ENCODE data around the gene ZNF565. TPM values are rescaled to one million over a fixed set of nuclear protein-coding genes. Genes with fewer than 3 reads are reported as not detected.

The ZNF565 gene
- total RNA-seq, 1 donor from 2014 or later = 6.2 TPM

DNA sequence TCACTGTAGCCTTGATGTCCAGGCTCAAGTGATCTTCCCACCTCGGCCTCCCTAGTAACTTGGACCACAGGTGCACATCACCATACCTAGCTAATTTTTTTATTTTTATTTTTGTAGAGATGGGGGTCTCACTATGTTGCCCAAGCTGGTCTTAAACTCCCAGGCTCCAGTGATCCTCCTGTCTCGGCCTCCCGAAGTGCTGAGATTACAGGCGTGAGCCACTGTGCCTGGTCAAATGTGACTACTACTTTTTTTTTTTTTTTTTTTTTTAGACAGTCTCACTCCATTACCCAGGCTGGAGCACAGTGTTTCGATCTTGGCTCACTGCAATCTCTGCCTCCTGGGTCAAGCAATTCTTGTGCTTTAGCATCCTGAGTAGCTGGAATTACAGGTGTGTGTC is 41.6 kb downstream of the ZNF565 start:
- Histone ChIP-seq H3K27me3 (no peaks in the 10 kb centered on the region), H3F3A (ENCODE audit: low read depth) (peaks cover 13% of the 10 kb centered on the region), H3K79me2 (ENCODE audit: low read depth) (no peaks in the 10 kb centered on the region), H3K4me1 (peaks cover 2% of the 10 kb centered on the region), H3K9ac (no peak overlapping the region), H3K36me3 (no peaks in the 10 kb centered on the region), H4K20me1 (ENCODE audit: low read depth) (no peaks in the 10 kb centered on the region), H3K9me3 (ENCODE audit: low read depth) (no peaks in the 10 kb centered on the region), H2AFZ (replicated peaks) (no peak overlapping the region), H3K27ac (no peak overlapping the region), H3K4me2 (no peak overlapping the region), H3K4me3 (no peak overlapping the region)
- no peak for DNase-seq (ENCODE audit: low spot score)
- Mint-ChIP-seq H3K4me3 (no peak overlapping the region), H3K36me3 (no peaks in the 10 kb centered on the region), H3K9me3 (no peaks in the 10 kb centered on the region), H3K27me3 (ENCODE audit: insufficient read depth, low read depth) (peaks cover 3% of the 10 kb centered on the region), H3K4me1 (peaks cover 6% of the 10 kb centered on the region), H3K27ac (no peak overlapping the region)
- no peak for TF ChIP-seq EZH2 (IDR thresholded peaks at IDR 0.05)

DNA sequence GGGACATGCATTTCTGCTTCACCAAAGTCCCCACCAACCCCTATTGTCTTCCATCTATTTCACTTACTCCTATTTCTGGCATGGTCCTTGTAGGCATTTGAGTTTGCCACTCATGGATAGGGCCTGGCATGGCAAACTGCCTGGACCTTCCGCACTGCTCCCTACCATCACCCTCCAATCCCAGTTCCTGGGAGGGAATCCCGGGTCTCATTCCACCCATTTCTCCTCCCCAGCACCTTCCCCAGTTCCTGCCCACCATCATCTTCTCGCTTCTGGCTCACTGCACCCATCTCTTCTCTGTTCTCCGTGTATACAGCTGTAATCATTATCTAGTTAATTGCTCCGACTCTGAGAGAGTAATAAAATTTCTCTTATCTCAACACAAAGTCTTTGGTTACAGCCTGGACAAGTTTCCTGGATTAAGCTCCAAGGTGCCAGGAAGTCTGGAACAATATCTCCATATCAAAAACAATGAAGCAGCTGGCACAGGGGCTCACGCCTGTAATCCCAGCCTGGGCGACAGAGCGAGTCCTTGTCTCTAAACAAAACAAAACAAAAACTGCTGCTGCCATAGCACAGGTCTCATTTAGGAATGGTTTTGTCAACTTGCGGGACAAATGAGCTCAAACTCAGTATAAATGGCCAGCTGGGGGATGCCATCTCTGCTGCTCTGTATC is 45.2 kb downstream of the ZNF565 start:
- peaks cover 2% of the 10 kb centered on the region for H3K4me1 ChIP-seq
- H3K36me3 Mint-ChIP-seq = peaks cover 1% of the 10 kb centered on the region
- H3K4me2 ChIP-seq = no peak overlapping the region

DNA sequence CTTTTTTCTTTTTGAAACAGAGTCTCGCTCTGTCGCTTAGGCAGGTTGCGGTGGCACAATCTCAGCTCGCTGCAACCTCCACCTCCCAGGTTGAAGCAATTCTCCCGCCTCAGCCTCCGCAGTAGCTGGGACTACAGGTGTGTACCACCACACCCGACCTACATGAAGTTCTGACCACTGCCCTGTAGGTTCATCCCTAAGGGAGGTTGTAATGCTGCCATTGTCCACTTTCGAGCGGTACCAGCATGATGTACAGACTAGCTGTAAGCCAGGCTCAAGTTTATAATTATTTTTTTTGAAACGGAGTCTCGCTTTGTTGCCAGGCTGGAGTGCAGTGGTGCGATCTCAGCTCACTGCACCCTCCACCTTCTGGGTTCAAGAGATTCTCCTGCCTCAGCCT is 50.7 kb downstream of the ZNF565 start:
- Mint-ChIP-seq H3K27me3 (ENCODE audit: insufficient read depth, low read depth) (no peaks in the 10 kb centered on the region), H3K4me1 (peaks cover 10% of the 10 kb centered on the region), H3K4me3 (no peak overlapping the region), H3K9me3 (no peaks in the 10 kb centered on the region), H3K36me3 (peaks cover 7% of the 10 kb centered on the region), H3K27ac (no peak overlapping the region)
- no peak overlapping the region for H3K4me3 ChIP-seq
- no peak overlapping the region for H3K9ac ChIP-seq
- no peaks in the 10 kb centered on the region for H3K36me3 ChIP-seq
- H3K27ac ChIP-seq = no peak overlapping the region
- TF ChIP-seq EZH2phosphoT487 (IDR thresholded peaks at IDR 0.05) (no peak), EZH2 (IDR thresholded peaks at IDR 0.05) (no peak)
- TF ChIP-seq, protein P1, sequence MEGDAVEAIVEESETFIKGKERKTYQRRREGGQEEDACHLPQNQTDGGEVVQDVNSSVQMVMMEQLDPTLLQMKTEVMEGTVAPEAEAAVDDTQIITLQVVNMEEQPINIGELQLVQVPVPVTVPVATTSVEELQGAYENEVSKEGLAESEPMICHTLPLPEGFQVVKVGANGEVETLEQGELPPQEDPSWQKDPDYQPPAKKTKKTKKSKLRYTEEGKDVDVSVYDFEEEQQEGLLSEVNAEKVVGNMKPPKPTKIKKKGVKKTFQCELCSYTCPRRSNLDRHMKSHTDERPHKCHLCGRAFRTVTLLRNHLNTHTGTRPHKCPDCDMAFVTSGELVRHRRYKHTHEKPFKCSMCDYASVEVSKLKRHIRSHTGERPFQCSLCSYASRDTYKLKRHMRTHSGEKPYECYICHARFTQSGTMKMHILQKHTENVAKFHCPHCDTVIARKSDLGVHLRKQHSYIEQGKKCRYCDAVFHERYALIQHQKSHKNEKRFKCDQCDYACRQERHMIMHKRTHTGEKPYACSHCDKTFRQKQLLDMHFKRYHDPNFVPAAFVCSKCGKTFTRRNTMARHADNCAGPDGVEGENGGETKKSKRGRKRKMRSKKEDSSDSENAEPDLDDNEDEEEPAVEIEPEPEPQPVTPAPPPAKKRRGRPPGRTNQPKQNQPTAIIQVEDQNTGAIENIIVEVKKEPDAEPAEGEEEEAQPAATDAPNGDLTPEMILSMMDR (IDR thresholded peaks at IDR 0.05) = no peak
- no peaks in the 10 kb centered on the region for H3K27me3 ChIP-seq
- H3F3A ChIP-seq (ENCODE audit: low read depth) = peaks cover 6% of the 10 kb centered on the region
- peaks cover 14% of the 10 kb centered on the region for H3K4me1 ChIP-seq
- H4K20me1 ChIP-seq (ENCODE audit: low read depth) = no peaks in the 10 kb centered on the region
- H3K79me2 ChIP-seq (ENCODE audit: low read depth) = no peaks in the 10 kb centered on the region
- DNase-seq (ENCODE audit: low spot score) = no peak
- H2AFZ ChIP-seq (replicated peaks) = no peak overlapping the region
- no peak overlapping the region for H3K4me2 ChIP-seq
- H3K9me3 ChIP-seq (ENCODE audit: low read depth) = no peaks in the 10 kb centered on the region

More for the DNA sequence above, 45.2 kb downstream of the ZNF565 start:
- DNase-seq (ENCODE audit: low spot score) = no peak
- Histone ChIP-seq H2AFZ (replicated peaks) (no peak overlapping the region), H3K4me3 (no peak overlapping the region), H3K27ac (peak overlapping the region; percentile 37), H3K27me3 (no peaks in the 10 kb centered on the region), H3K79me2 (ENCODE audit: low read depth) (no peaks in the 10 kb centered on the region), H3K36me3 (no peaks in the 10 kb centered on the region), H3K9me3 (ENCODE audit: low read depth) (no peaks in the 10 kb centered on the region), H3K9ac (no peak overlapping the region), H4K20me1 (ENCODE audit: low read depth) (no peaks in the 10 kb centered on the region), H3F3A (ENCODE audit: low read depth) (peaks cover 13% of the 10 kb centered on the region)
- Mint-ChIP-seq H3K4me3 (no peak overlapping the region), H3K4me1 (peaks cover 6% of the 10 kb centered on the region), H3K27ac (no peak overlapping the region), H3K27me3 (ENCODE audit: insufficient read depth, low read depth) (peaks cover 3% of the 10 kb centered on the region), H3K9me3 (no peaks in the 10 kb centered on the region)
- TF ChIP-seq, protein P1 (IDR thresholded peaks at IDR 0.05) = no peak
- TF ChIP-seq EZH2 (IDR thresholded peaks at IDR 0.05) = no peak
- no peak for TF ChIP-seq EZH2phosphoT487 (IDR thresholded peaks at IDR 0.05)

DNA sequence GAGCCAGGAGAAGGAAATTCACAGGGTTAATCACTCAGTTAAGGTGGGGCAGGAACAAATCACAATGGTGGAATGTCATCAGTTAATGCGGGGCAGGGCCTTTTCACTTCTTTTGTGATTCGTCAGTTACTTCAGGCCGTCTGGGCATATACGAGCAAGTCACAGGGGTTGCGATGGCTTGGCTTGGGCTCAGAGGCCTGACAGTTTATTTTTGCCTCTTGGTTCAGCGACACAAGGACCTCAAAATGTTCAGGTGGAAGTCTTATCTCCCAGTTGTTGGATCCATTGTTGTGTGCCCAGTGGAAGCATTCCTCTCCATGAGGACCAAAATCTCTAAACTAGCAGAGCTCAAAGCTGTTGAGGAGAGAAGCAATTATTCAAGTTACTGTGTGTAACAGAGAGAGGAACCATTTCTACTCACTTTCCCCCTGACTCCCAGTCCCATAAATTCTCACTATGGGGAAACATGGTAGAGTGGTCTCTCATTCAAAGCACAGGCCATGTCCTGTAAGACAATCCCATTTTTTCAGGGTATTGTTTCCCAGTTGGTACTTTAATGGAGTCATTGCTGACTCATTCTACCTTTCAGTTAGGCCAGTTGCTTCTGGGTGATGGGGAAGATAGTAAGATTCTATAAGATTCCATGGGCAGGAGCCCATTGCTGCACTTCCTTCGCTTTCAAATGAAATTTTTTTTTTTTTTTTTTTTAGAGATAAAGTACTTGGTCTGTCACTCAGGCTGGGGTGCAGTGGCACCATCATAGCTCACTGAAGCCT is 53.5 kb downstream of the ZNF565 start:
- peaks cover 6% of the 10 kb centered on the region for H3F3A ChIP-seq (ENCODE audit: low read depth)
- H4K20me1 ChIP-seq (ENCODE audit: low read depth) = no peaks in the 10 kb centered on the region
- H3K36me3 ChIP-seq = no peaks in the 10 kb centered on the region
- no peaks in the 10 kb centered on the region for H3K27me3 ChIP-seq
- no peaks in the 10 kb centered on the region for H3K79me2 ChIP-seq (ENCODE audit: low read depth)
- no peak overlapping the region for H2AFZ ChIP-seq (replicated peaks)
- no peak overlapping the region for H3K9ac ChIP-seq
- Mint-ChIP-seq H3K4me3 (peak overlapping the region; percentile 27), H3K36me3 (peaks cover 6% of the 10 kb centered on the region), H3K27ac (no peak overlapping the region), H3K27me3 (ENCODE audit: insufficient read depth, low read depth) (no peaks in the 10 kb centered on the region), H3K4me1 (peaks cover 13% of the 10 kb centered on the region), H3K9me3 (no peaks in the 10 kb centered on the region)
- peak overlapping the region; percentile 51 for H3K4me2 ChIP-seq
- no peak overlapping the region for H3K27ac ChIP-seq
- H3K4me3 ChIP-seq = no peak overlapping the region
- no peaks in the 10 kb centered on the region for H3K9me3 ChIP-seq (ENCODE audit: low read depth)
- peaks cover 15% of the 10 kb centered on the region for H3K4me1 ChIP-seq
- TF ChIP-seq EZH2 (IDR thresholded peaks at IDR 0.05) = no peak
- no peak for TF ChIP-seq EZH2phosphoT487 (IDR thresholded peaks at IDR 0.05)
- TF ChIP-seq, protein P1 (IDR thresholded peaks at IDR 0.05) = no peak
- DNase-seq (ENCODE audit: low spot score) = no peak

Measured in neural progenitor cell (in vitro differentiated cells).